HepG2 (cell line): Measurements from ENCODE around the gene C2orf42. TPM values are rescaled to one million over a fixed set of nuclear protein-coding genes. Genes with fewer than 3 reads are reported as not detected.

Experiments
- ATAC-seq: fragments of 200-7000 bp; cut with Tn5 transposase; 3 replicates; pipeline ENCODE4 v1.9.1; 2020; ENCODE audit warnings: mild to moderate bottlenecking, moderate library complexity
- BruUV-seq: library from RNA; stranded (reverse); fragments of 400-500 nt; replicated peaks from 2 replicates; lab custom pipeline; 2021; lab: Mats Ljungman, UMichigan
- CTCF ChIA-PET: fragments of 300-600 bp; formaldehyde crosslinking; extraction: SDS; loops from one replicate; lab custom pipeline; 2021; ENCODE audit warnings: low total read pairs, inconsistent platforms, low intra/inter-chr PET ratio; lab: Yijun Ruan, JAX
- POLR2A ChIA-PET: fragments of 350-600 bp; sonication (Branson Sonifier 250); formaldehyde crosslinking; loops from one replicate; lab custom pipeline; 2020; ENCODE audit warnings: antibody characterized with exemption, inconsistent platforms; lab: Yijun Ruan, JAX
- DNase-seq: peaks from one replicate; pipeline ENCODE4 v3.0.0-alpha.2; 2015; ENCODE audit warnings: low spot score
- FAIRE-seq: peaks from 3 replicates; lab custom pipeline; 2011; peaks lifted over from hg19 to GRCh38; lab: Jason Lieb, UNC
- H2AFZ ChIP-seq: one replicate; pipeline ENCODE4 v1.6.1; 2011; ENCODE audit warnings: low read length, inconsistent platforms
- H3K27ac ChIP-seq: fragments of 300-600 bp; 3 replicates; pipeline ENCODE4 v1.8.0; 2011; ENCODE audit warnings: mixed run types, mild to moderate bottlenecking, mixed read lengths, low read length, inconsistent platforms; ENCODE audit not compliant: insufficient read depth; ENCODE audit errors: extremely low read length
- H3K27me3 ChIP-seq, 2 experiments: fragments of 200-600 bp in 1 of 2; 2 replicates in 1 of 2; 3 replicates in 1 of 2; pipeline versions ENCODE4 v1.6.0 to v1.8.0; 2011; ENCODE audit warnings: low read length in 2 of 2, mild to moderate bottlenecking in 2 of 2, moderate library complexity in 2 of 2, inconsistent platforms in 1 of 2; ENCODE audit not compliant: insufficient read depth in 2 of 2, control insufficient read depth in 1 of 2
- H3K36me3 ChIP-seq, 2 experiments: fragments of 200-600 bp in 1 of 2; replicated peaks in 1 of 2; 2 replicates in 1 of 2; 3 replicates in 1 of 2; pipeline versions ENCODE4 v1.5.1 to v1.8.0; 2011; ENCODE audit warnings: low read length in 2 of 2, inconsistent platforms in 1 of 2; ENCODE audit not compliant: insufficient read depth in 2 of 2, control insufficient read depth in 1 of 2
- H3K4me1 ChIP-seq: 2 replicates; pipeline ENCODE4 v1.5.1; 2012; ENCODE audit warnings: low read length, inconsistent platforms; ENCODE audit not compliant: insufficient read depth
- H3K4me2 ChIP-seq: 2 replicates; pipeline ENCODE4 v1.6.0; 2011; ENCODE audit warnings: low read depth, low read length, inconsistent platforms
- H3K4me3 ChIP-seq, 3 experiments: fragments of 200-600 bp in 1 of 3; sonication (generic), shearing (Covaris generic) in 1 of 3; replicated peaks in 1 of 3; 2 replicates each; pipeline ENCODE4 v1.5.1; 2011 to 2016; ENCODE audit warnings: low read length in 3 of 3, inconsistent platforms in 2 of 3, low read depth in 2 of 3, mild to moderate bottlenecking in 2 of 3, control low read depth in 1 of 3, mixed read lengths in 1 of 3; ENCODE audit not compliant: insufficient read depth in 1 of 3
- H3K79me2 ChIP-seq: one replicate; pipeline ENCODE4 v1.6.1; 2011; ENCODE audit warnings: low read length, inconsistent platforms; ENCODE audit not compliant: insufficient read depth
- H3K9ac ChIP-seq: 2 replicates; pipeline ENCODE4 v1.6.0; 2011; ENCODE audit warnings: mild to moderate bottlenecking, low read depth, low read length, inconsistent platforms; ENCODE audit not compliant: insufficient read depth
- H3K9me3 ChIP-seq: 2 replicates; pipeline ENCODE4 v1.5.1; 2012; ENCODE audit warnings: mild to moderate bottlenecking, low read length
- H4K20me1 ChIP-seq: 2 replicates; pipeline ENCODE4 v1.6.0; 2011; ENCODE audit warnings: inconsistent platforms, mild to moderate bottlenecking, low read length, moderate library complexity; ENCODE audit not compliant: insufficient read depth
- FOXM1 ChIP-seq: sonication (generic); formaldehyde crosslinking; IDR thresholded peaks from 2 replicates; pipeline ENCODE4 v1.5.0; 2020; ENCODE audit warnings: missing genetic modification reagents
- MBNL3 ChIP-seq: fragments of 250-450 bp; sonication (Bioruptor Pico); conservative IDR thresholded peaks from 2 replicates; pipeline ENCODE4 v1.8.0; 2022; ENCODE audit warnings: mild to moderate bottlenecking, inconsistent platforms
- MED1 ChIP-seq: sonication (generic); formaldehyde crosslinking; IDR thresholded peaks from 2 replicates; pipeline ENCODE4 v1.4.0; 2020; ENCODE audit warnings: missing genetic modification reagents
- MYNN ChIP-seq: sonication (generic); formaldehyde crosslinking; IDR thresholded peaks from 2 replicates; pipeline ENCODE4 v1.4.0; 2020; ENCODE audit warnings: mild to moderate bottlenecking, low read depth, missing genetic modification reagents
- NFATC3 ChIP-seq: sonication (generic); formaldehyde crosslinking; IDR thresholded peaks from 2 replicates; pipeline ENCODE4 v1.5.1; 2020; ENCODE audit warnings: mild to moderate bottlenecking, missing genetic modification reagents
- NPAS2 ChIP-seq: sonication (generic); formaldehyde crosslinking; IDR thresholded peaks from 2 replicates; pipeline ENCODE4 v1.8.0; 2022; ENCODE audit warnings: mild to moderate bottlenecking, missing genetic modification reagents, borderline replicate concordance
- PAF1 ChIP-seq: IDR thresholded peaks from 2 replicates; pipeline ENCODE4 v1.6.1; 2016; ENCODE audit warnings: missing genetic modification reagents, missing compliant biosample characterization
- POLR2A ChIP-seq, 2 experiments: IDR thresholded peaks; 2 replicates each; pipeline ENCODE4 v1.6.1; 2011; ENCODE audit warnings: low read depth in 2 of 2, low read length in 2 of 2, mild to moderate bottlenecking in 1 of 2, moderate library complexity in 1 of 2; ENCODE audit not compliant: insufficient read depth in 1 of 2
- SIN3A ChIP-seq: IDR thresholded peaks from 2 replicates; pipeline ENCODE4 v1.6.1; 2011; ENCODE audit warnings: low read depth, mild to moderate bottlenecking, control low read depth, low read length, borderline replicate concordance
- TAF15 ChIP-seq: fragments of 200-400 bp; formaldehyde crosslinking; IDR thresholded peaks from one replicate; pipeline ENCODE4 v1.6.1; 2018; ENCODE audit warnings: mild to moderate bottlenecking, low read depth, low read length; ENCODE audit not compliant: poor library complexity, severe bottlenecking
- ZNF138 ChIP-seq: sonication (generic); formaldehyde crosslinking; IDR thresholded peaks from 2 replicates; pipeline ENCODE4 v1.5.0; 2020; ENCODE audit warnings: mild to moderate bottlenecking, low read depth, missing genetic modification reagents
- ZNF335 ChIP-seq: sonication (generic); formaldehyde crosslinking; IDR thresholded peaks from 2 replicates; pipeline ENCODE4 v1.4.0; 2020; ENCODE audit warnings: missing genetic modification reagents
- ZNF350 ChIP-seq: sonication (generic); formaldehyde crosslinking; IDR thresholded peaks from 2 replicates; pipeline ENCODE4 v1.4.0; 2020; ENCODE audit warnings: mild to moderate bottlenecking, low read depth, missing genetic modification reagents, borderline replicate concordance
- ZNF354B ChIP-seq: sonication (generic); formaldehyde crosslinking; IDR thresholded peaks from 2 replicates; pipeline ENCODE4 v1.8.0; 2022; ENCODE audit warnings: mild to moderate bottlenecking, missing genetic modification reagents
- ZNF816 ChIP-seq: sonication (generic); formaldehyde crosslinking; IDR thresholded peaks from 2 replicates; pipeline ENCODE4 v1.8.0; 2022; ENCODE audit warnings: missing genetic modification reagents, mild to moderate bottlenecking, borderline replicate concordance
- WGBS: methylation state at CpG from one replicate; pipeline ENCODE4 v1.1.6; 2017; ENCODE audit warnings: low lambda C conversion rate; 5-methylcytosine and 5-hydroxymethylcytosine counted together
- in situ Hi-C: cut with HindIII; loops from 2 replicates; pipeline ENCODE4 v1.10.0; 2017; ENCODE audit warnings: low pct_unique_long_range_greater_than_20kb; ENCODE audit not compliant: extremely low pct_ligation_motif_present
- intact Hi-C: fragments of 100-400 bp; cut with micrococcal nuclease; formaldehyde crosslinking; loops from one replicate; pipeline ENCODE4 v1.10.0; 2022; ENCODE audit not compliant: unreplicated experiment
- polyA plus RNA-seq, 8 experiments: library from polyadenylated mRNA; depleted of rRNA in 3 of 8; stranded (reverse) in 7 of 8; unstranded in 1 of 8; fragments of >200 nt; fragmentation: Illumina TruSeq in 4 of 8; extraction: Trizol in 4 of 8; gene quantifications; 2 replicates each; pipeline versions ENCODE4 v1.2.1 to v1.2.3, GENCODE V29; 2011 to 2016; ENCODE audit warnings: low read depth in 4 of 8, missing spikeins in 1 of 8, mixed read lengths in 1 of 8; ENCODE audit not compliant: insufficient read depth in 1 of 8
- total RNA-seq, 5 experiments: library from RNA; depleted of rRNA; stranded (reverse); fragments of >200 nt; fragmentation: Illumina TruSeq; extraction: Trizol; gene quantifications; 2 replicates each; pipeline ENCODE4 v1.2.3, GENCODE V29; 2016; ENCODE audit warnings: low read depth in 1 of 5
- TF ChIP-seq, protein P1 (sequence below): sonication (generic); formaldehyde crosslinking; IDR thresholded peaks from 2 replicates; pipeline ENCODE4 v1.8.0; 2022; ENCODE audit warnings: mild to moderate bottlenecking, missing genetic modification reagents
- TF ChIP-seq, protein P2 (sequence below): sonication (generic); formaldehyde crosslinking; conservative IDR thresholded peaks from 2 replicates; pipeline ENCODE4 v1.8.1; 2023; ENCODE audit warnings: missing genetic modification reagents
- TF ChIP-seq, protein P3 (sequence below): sonication (generic); formaldehyde crosslinking; conservative IDR thresholded peaks from 2 replicates; pipeline ENCODE4 v1.8.0; 2022; ENCODE audit warnings: mild to moderate bottlenecking, moderate library complexity, missing genetic modification reagents
- TF ChIP-seq, protein P4 (sequence below), 2 experiments: fragments of 450-650 bp in 1 of 2; sonication (generic) in 1 of 2; formaldehyde crosslinking; IDR thresholded peaks; 2 replicates each; pipeline versions ENCODE4 v1.5.0 to v1.8.0; 2020 to 2022; ENCODE audit warnings: mild to moderate bottlenecking in 1 of 2, missing genetic modification reagents in 1 of 2

C2orf42 gene
- total and polyA plus RNA-seq, 2 of the 13 experiments (the other 11 are each of a cell fraction or from before 2014, with no cell fraction given), result 9.3 to 9.9 TPM

DNA sequence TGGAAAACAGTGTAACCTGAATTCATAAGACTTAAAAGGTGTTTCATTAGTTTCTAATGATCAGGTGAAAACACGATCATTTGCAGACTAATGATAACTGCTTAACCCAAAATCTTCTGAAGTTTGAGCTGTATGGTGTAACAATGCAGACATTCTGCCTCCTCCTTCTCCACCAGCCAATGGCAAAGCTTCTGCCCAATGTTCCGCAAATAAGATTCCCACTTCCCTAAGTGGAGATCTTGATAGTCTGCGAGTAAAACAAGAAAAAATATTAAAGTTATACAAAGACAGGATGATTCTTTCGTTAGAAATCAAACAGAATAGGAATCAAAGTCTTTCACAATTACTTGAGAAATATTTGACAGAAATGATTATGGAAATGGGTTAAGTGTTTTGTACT, 8.1 kb downstream of the C2orf42 start (continued):
- TF ChIP-seq, protein P1, sequence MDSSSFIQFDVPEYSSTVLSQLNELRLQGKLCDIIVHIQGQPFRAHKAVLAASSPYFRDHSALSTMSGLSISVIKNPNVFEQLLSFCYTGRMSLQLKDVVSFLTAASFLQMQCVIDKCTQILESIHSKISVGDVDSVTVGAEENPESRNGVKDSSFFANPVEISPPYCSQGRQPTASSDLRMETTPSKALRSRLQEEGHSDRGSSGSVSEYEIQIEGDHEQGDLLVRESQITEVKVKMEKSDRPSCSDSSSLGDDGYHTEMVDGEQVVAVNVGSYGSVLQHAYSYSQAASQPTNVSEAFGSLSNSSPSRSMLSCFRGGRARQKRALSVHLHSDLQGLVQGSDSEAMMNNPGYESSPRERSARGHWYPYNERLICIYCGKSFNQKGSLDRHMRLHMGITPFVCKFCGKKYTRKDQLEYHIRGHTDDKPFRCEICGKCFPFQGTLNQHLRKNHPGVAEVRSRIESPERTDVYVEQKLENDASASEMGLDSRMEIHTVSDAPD (CRISPR knock-in tag), result no peak
- TF ChIP-seq NPAS2 (CRISPR knock-in tag) (no peak), POLR2A (IDR thresholded peaks at IDR 0.05; ENCODE audit: insufficient read depth in 1 of 2, low read depth in 2 of 2, low read length in 2 of 2) (no peak), FOXM1 (CRISPR knock-in tag) (no peak)

DNA sequence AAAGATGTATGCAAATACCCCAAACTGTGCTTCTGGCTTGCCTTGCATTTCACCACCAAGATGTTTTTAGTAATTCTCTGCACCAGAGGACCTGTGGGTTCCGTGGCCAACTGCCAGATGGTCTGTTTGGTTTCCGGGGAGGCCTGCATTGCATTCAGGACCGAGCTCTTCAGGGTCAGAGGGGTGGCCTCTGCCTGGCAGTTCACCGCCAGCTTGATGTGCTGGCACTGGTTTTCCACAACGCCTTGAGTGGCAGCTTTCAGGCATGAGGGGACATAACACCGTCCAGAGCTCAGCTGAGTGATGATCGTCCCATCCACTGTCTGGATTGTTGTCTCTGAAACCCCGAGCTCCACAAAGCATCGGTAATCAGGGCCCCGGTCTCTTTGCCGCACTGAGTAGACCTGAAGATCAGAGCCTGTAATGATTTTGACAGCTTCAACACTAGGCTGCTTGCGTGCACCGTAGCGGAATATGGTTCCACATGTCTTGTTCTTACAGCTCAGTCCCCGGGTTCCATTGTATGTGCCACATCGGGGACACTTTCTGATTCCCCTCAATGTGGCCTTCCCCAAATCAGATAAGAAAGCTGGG, 9.4 kb downstream of the C2orf42 start:
- POLR2A ChIA-PET, result interaction anchor here (0.6 to 2.2 kb wide), 2 partner anchors 9 to 76 kb away, joined by 3 to 13 read pairs; partner anchors contain the start of genes C2orf42 and PCYOX1
- Histone ChIP-seq H3K27me3 (no peaks in the 10 kb centered on the region), H3K4me3 (no peak overlapping the region), H3K4me1 (no peaks in the 10 kb centered on the region), H3K27ac (no peak overlapping the region), H3K79me2 (no peaks in the 10 kb centered on the region), H3K9ac (no peak overlapping the region), H3K36me3 (peaks cover 8 to 27% of the 10 kb centered on the region in 2 experiments; a peak in 4 of 5 replicates), H3K9me3 (no peaks in the 10 kb centered on the region), H2AFZ (no peak overlapping the region), H4K20me1 (no peaks in the 10 kb centered on the region), H3K4me2 (no peak overlapping the region)
- no peak for ATAC-seq
- intact Hi-C loops, result no loop called here
- CTCF ChIA-PET, result no interaction called here
- in situ Hi-C loops, result no loop called here
- BruUV-seq, result TSS peak; percentile 28
- 91% methylated on average over 14 of the region's 16 CpGs for WGBS
- no peak for DNase-seq
- no peak for FAIRE-seq
- TF ChIP-seq PAF1 (CRISPR knock-in tag), result no peak
- no peak for TF ChIP-seq ZNF350 (CRISPR knock-in tag)
- TF ChIP-seq SIN3A, result no peak
- TF ChIP-seq ZNF354B (CRISPR knock-in tag), result no peak
- TF ChIP-seq ZNF138 (CRISPR knock-in tag), result no peak
- TF ChIP-seq ZNF335, result no peak
- TF ChIP-seq, protein P2, sequence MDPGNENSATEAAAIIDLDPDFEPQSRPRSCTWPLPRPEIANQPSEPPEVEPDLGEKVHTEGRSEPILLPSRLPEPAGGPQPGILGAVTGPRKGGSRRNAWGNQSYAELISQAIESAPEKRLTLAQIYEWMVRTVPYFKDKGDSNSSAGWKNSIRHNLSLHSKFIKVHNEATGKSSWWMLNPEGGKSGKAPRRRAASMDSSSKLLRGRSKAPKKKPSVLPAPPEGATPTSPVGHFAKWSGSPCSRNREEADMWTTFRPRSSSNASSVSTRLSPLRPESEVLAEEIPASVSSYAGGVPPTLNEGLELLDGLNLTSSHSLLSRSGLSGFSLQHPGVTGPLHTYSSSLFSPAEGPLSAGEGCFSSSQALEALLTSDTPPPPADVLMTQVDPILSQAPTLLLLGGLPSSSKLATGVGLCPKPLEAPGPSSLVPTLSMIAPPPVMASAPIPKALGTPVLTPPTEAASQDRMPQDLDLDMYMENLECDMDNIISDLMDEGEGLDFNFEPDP (CRISPR knock-in tag), result no peak
- TF ChIP-seq MBNL3, result no peak
- TF ChIP-seq, protein P3, sequence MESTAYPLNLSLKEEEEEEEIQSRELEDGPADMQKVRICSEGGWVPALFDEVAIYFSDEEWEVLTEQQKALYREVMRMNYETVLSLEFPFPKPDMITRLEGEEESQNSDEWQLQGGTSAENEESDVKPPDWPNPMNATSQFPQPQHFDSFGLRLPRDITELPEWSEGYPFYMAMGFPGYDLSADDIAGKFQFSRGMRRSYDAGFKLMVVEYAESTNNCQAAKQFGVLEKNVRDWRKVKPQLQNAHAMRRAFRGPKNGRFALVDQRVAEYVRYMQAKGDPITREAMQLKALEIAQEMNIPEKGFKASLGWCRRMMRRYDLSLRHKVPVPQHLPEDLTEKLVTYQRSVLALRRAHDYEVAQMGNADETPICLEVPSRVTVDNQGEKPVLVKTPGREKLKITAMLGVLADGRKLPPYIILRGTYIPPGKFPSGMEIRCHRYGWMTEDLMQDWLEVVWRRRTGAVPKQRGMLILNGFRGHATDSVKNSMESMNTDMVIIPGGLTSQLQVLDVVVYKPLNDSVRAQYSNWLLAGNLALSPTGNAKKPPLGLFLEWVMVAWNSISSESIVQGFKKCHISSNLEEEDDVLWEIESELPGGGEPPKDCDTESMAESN (CRISPR knock-in tag), result no peak
- TF ChIP-seq MYNN (CRISPR knock-in tag), result no peak
- TF ChIP-seq NFATC3 (CRISPR knock-in tag), result no peak
- TF ChIP-seq TAF15, result no peak
- no peak for TF ChIP-seq ZNF816
- TF ChIP-seq, protein P4, sequence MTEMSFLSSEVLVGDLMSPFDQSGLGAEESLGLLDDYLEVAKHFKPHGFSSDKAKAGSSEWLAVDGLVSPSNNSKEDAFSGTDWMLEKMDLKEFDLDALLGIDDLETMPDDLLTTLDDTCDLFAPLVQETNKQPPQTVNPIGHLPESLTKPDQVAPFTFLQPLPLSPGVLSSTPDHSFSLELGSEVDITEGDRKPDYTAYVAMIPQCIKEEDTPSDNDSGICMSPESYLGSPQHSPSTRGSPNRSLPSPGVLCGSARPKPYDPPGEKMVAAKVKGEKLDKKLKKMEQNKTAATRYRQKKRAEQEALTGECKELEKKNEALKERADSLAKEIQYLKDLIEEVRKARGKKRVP (CRISPR knock-in tag; IDR thresholded peaks at IDR 0.05), result no peak
- TF ChIP-seq MED1 (CRISPR knock-in tag), result no peak
